HG03108 (cell line): ENCODE measurements around the gene LIMS1.
A peak's percentile ranks its signal among the peaks of the same experiment; 100 is the strongest.
"Not testable (repeated sequence)": the region's sequence is repeated elsewhere in the genome, so short reads cannot be mapped to it uniquely, and the experiment has no call there.

Experiments
- ATAC-seq: cut with Tn5 transposase; IDR thresholded peaks from one replicate; pipeline ENCODE4 v1.9.1; 2021; ENCODE audit warnings: moderate library complexity; ENCODE audit not compliant: unreplicated experiment

Gene LIMS1

GRCh38 chr2:108716971-108717370, 182.7 kb downstream of the LIMS1 start:
- not testable (repeated sequence) for ATAC-seq

- ATAC-seq: peak; percentile 97
Measured at GRCh38 chr2:108719149-108720044, 185.1 kb downstream of the LIMS1 start, which contains the start of gene RANBP2. Gene RANBP2 (plus strand): TSS chr2:108719482. CDS start chr2:108719607, 125 bp downstream.

GRCh38 chr2:108726048-108726447, 191.8 kb downstream of the LIMS1 start:
- not testable (repeated sequence) for ATAC-seq

- ATAC-seq: not testable (repeated sequence)
Measured at GRCh38 chr2:108734656-108735055, 200.4 kb downstream of the LIMS1 start.
